Thoracic aorta (tissue), 2 donors: Measurements from ENCODE around the gene ZNF407. TPM values are rescaled to one million over a fixed set of nuclear protein-coding genes. Genes with fewer than 3 reads are reported as not detected.

Experiments used
- ATAC-seq: fragments of 150-250 bp; one replicate; pipeline ENCODE4 v1.8.0; 2017; ENCODE audit warnings: low read depth; ENCODE audit not compliant: insufficient number of reproducible peaks, low FRiP score
- DNase-seq: peaks from one replicate; pipeline ENCODE4 v3.0.0-alpha.2; 2020; ENCODE audit warnings: low spot score
- H3K27ac ChIP-seq, 2 donors: fragments of 200-600 bp; sonication (generic); 1 replicate in 1 of 2; 2 replicates in 1 of 2; pipeline ENCODE4 v1.5.1; 2016; ENCODE audit warnings: mild to moderate bottlenecking in 2 of 2, moderate library complexity in 2 of 2
- H3K27me3 ChIP-seq: fragments of 200-600 bp; sonication (generic); replicated peaks from 2 replicates; pipeline ENCODE4 v1.6.0; 2016; ENCODE audit warnings: mild to moderate bottlenecking; ENCODE audit not compliant: insufficient read depth
- H3K36me3 ChIP-seq: fragments of 200-600 bp; sonication (generic); one replicate; pipeline ENCODE4 v1.5.1; 2016
- H3K4me1 ChIP-seq, 2 donors: fragments of 200-600 bp; sonication (generic); 1 replicate in 1 of 2; 2 replicates in 1 of 2; pipeline versions ENCODE4 v1.5.1 to v1.6.0; 2016; ENCODE audit warnings: low read depth in 2 of 2, mild to moderate bottlenecking in 1 of 2; ENCODE audit not compliant: control insufficient read depth in 1 of 2
- H3K4me3 ChIP-seq: fragments of 200-600 bp; sonication (generic); 2 replicates; pipeline ENCODE4 v1.5.1; 2016; ENCODE audit warnings: mild to moderate bottlenecking
- H3K9me3 ChIP-seq: fragments of 200-600 bp; sonication (generic); 2 replicates; pipeline ENCODE4 v1.5.1; 2016
- total RNA-seq, 2 donors: library from RNA; depleted of rRNA; stranded (reverse); fragments of >200 nt; gene quantifications; one replicate each; pipeline versions ENCODE4 v1.1.0 to v1.2.3, GENCODE V29; 2016
- TF ChIP-seq, protein P1 (sequence below): fragments of 200-600 bp; sonication (generic); IDR thresholded peaks from one replicate; pipeline ENCODE4 v1.5.1; 2019; ENCODE audit warnings: antibody characterized with exemption

Gene ZNF407
- total RNA-seq, 2 donors from 2014 or later: 18.7 to 26.7 TPM

DNA sequence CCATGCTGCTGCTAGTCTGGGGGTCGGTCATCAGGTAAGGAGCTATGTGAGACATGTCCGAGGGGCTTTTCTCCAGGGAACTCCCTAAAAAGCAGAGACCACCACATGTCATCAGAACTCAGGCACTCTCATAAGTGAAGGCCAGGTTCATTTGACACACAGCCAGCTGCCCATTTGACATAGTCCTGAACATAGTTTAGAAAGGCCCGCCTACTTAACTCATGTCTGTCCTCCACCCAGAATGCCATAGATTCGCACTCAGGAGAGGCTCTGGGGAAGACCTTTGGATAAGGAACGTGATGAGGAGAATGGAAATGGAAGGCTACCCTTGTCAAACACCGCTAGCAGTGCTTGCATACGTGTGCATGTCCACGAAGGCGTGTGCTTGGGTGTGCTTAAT is 454.1 kb downstream of the ZNF407 start:
- Histone ChIP-seq H3K27ac (no peak overlapping the region), H3K4me3 (no peak overlapping the region), H3K36me3 (no peaks in the 10 kb centered on the region), H3K4me1 (no peaks in the 10 kb centered on the region), H3K27me3 (no peaks in the 10 kb centered on the region), H3K9me3 (no peaks in the 10 kb centered on the region)
- DNase-seq (no peak), ATAC-seq (no peak)
- TF ChIP-seq, protein P1, sequence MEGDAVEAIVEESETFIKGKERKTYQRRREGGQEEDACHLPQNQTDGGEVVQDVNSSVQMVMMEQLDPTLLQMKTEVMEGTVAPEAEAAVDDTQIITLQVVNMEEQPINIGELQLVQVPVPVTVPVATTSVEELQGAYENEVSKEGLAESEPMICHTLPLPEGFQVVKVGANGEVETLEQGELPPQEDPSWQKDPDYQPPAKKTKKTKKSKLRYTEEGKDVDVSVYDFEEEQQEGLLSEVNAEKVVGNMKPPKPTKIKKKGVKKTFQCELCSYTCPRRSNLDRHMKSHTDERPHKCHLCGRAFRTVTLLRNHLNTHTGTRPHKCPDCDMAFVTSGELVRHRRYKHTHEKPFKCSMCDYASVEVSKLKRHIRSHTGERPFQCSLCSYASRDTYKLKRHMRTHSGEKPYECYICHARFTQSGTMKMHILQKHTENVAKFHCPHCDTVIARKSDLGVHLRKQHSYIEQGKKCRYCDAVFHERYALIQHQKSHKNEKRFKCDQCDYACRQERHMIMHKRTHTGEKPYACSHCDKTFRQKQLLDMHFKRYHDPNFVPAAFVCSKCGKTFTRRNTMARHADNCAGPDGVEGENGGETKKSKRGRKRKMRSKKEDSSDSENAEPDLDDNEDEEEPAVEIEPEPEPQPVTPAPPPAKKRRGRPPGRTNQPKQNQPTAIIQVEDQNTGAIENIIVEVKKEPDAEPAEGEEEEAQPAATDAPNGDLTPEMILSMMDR: no peak

DNA sequence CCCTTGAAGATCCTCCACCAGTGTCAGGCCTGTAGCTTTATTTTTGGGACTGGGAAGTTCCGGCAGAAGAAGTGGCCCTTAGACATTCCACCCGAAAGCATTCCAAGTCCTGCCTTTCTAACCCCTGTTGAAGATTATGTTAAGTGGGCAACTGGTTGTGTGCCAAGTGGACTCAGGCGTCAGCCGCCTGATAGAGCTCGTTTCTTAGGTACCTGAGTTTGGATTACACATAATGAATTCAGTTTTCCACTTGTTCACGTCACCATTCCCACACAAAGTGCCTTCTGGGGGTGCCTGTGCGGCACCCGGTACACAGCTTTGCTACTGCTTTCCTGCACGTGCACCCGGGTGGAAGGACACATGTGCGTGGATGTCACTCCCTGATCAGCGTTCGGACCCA is 454.8 kb downstream of the ZNF407 start:
- DNase-seq (no peak), ATAC-seq (no peak)
- Histone ChIP-seq H3K4me3 (no peak overlapping the region), H3K4me1 (no peaks in the 10 kb centered on the region), H3K27me3 (no peaks in the 10 kb centered on the region), H3K36me3 (no peaks in the 10 kb centered on the region), H3K27ac (no peak overlapping the region), H3K9me3 (no peaks in the 10 kb centered on the region)
- TF ChIP-seq, protein P1: no peak

DNA sequence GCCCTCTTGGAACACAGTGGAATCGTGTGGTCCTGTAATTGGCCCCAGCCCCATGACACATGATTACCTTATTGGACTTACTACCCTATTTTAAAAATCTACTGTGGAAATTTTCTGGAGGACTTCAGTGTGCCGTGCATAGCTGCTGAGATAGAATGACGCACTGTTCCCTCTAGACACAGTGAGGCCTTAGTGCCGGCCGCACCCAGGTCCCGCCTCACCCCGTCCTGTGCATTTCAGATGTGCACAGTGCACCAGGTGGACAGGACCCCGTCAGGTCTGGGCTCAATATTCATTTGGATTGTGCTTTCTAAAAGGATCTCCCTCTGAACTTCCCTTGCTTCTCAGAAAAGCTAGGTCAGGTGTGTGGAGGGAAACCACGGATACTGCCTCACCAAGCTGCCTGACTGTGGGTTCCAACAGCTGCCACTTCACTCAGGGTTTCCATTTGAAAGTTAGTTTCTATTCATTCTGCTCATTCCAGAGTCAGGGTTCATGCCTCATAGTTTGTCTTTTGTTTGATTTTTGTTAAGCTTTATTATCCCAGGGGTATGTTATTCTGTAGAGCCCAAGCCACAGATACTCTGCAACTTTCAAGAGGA is 455.5 kb downstream of the ZNF407 start:
- Histone ChIP-seq H3K36me3 (no peaks in the 10 kb centered on the region), H3K4me3 (no peak overlapping the region), H3K9me3 (no peaks in the 10 kb centered on the region), H3K4me1 (no peaks in the 10 kb centered on the region), H3K27me3 (no peaks in the 10 kb centered on the region), H3K27ac (no peak overlapping the region)
- TF ChIP-seq, protein P1: no peak
- DNase-seq (no peak), ATAC-seq (no peak)

DNA sequence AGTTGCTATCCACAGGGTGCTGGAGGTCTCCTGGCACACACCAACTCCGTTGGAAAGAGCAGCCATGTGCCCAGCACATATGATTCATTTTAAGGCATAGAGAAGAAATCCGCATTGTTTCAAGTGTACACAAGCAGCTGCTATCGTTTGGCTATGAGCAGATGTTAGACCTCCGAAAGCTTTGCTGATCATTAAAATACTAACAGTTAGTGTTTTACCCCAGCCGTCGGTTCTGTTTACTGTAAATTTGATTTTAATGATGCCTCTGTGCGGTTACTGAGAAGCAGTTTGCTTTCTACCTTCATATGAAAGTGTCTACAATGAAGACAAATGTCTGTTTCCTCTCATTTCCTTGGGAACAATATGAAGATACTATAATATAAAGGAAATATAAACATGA is 456.4 kb downstream of the ZNF407 start:
- Histone ChIP-seq H3K9me3 (no peaks in the 10 kb centered on the region), H3K27me3 (no peaks in the 10 kb centered on the region), H3K36me3 (no peaks in the 10 kb centered on the region), H3K4me3 (no peak overlapping the region), H3K4me1 (no peaks in the 10 kb centered on the region), H3K27ac (no peak overlapping the region)
- no peak for ATAC-seq
- DNase-seq: no peak
- TF ChIP-seq, protein P1: no peak

DNA sequence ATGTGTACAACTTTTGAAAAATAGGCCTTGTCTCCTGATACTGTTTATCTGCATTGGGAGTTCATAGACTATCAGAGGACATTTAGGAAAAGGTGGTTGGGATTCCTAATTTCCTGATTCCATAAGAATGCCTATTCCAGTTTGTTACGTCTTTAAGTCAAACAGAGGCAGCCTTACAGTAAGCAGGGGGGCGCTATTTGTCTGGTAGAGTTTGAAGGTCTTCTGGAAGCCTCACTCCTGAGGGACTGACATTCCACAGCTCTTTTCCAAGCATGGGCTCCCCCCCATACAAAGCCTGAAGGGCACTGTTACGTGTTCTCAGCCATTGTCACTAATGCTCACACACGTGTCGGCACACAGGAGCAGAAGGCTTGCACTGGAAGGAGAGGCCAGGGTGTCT is 456.9 kb downstream of the ZNF407 start:
- no peak overlapping the region for H3K27ac ChIP-seq
- ATAC-seq (no peak), DNase-seq (no peak)
- H3K36me3 ChIP-seq: no peaks in the 10 kb centered on the region
- H3K27me3 ChIP-seq: no peaks in the 10 kb centered on the region
- TF ChIP-seq, protein P1: no peak
- H3K9me3 ChIP-seq: no peaks in the 10 kb centered on the region
- no peaks in the 10 kb centered on the region for H3K4me1 ChIP-seq
- H3K4me3 ChIP-seq: no peak overlapping the region
